Lower leg skin (tissue), 3 donors: ENCODE data around the gene MVB12B.

ENCODE experiments used
- POLR2A ChIP-seq, 2 donors: fragments of 450-650 bp; IDR thresholded peaks; one replicate each; pipeline ENCODE4 v1.6.1; 2016 to 2017; ENCODE audit warnings: antibody characterized with exemption in 2 of 2, mild to moderate bottlenecking in 1 of 2, moderate library complexity in 1 of 2
- TF ChIP-seq, protein P1 (sequence below), 3 donors: fragments of 450-650 bp; IDR thresholded peaks; one replicate each; pipeline ENCODE4 v1.5.1; 2016; ENCODE audit warnings: antibody characterized with exemption in 3 of 3, mild to moderate bottlenecking in 3 of 3, moderate library complexity in 2 of 3

DNA sequence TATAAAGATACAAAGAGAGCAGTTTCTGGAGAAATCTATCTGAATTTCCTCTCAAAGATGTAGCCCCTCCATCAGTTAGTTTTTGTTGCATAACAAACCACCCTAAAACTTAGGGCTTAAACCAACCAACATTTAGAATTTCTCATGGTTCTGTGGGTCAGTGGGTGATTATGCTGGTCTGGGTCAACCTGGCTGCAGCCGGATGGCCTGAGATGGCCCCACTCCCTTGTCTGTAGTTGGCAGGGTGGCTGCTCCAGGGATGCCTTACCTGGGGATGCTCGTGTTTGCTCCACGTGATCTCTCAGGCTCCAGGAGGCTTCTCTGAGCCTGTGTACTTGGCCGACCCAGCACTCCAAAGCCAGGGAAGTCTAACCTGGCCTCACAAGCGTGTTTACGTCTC lies 139.3 kb downstream of the MVB12B start:
- TF ChIP-seq POLR2A (IDR thresholded peaks at IDR 0.05) = no peak
- TF ChIP-seq, protein P1, sequence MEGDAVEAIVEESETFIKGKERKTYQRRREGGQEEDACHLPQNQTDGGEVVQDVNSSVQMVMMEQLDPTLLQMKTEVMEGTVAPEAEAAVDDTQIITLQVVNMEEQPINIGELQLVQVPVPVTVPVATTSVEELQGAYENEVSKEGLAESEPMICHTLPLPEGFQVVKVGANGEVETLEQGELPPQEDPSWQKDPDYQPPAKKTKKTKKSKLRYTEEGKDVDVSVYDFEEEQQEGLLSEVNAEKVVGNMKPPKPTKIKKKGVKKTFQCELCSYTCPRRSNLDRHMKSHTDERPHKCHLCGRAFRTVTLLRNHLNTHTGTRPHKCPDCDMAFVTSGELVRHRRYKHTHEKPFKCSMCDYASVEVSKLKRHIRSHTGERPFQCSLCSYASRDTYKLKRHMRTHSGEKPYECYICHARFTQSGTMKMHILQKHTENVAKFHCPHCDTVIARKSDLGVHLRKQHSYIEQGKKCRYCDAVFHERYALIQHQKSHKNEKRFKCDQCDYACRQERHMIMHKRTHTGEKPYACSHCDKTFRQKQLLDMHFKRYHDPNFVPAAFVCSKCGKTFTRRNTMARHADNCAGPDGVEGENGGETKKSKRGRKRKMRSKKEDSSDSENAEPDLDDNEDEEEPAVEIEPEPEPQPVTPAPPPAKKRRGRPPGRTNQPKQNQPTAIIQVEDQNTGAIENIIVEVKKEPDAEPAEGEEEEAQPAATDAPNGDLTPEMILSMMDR (IDR thresholded peaks at IDR 0.05) = no peak
